HepG2 (cell line): ENCODE results near the gene PPFIA2. TPM values are rescaled to one million over a fixed set of nuclear protein-coding genes. Genes with fewer than 3 reads are reported as not detected.

Experiments used
- ATAC-seq: fragments of 200-7000 bp; cut with Tn5 transposase; 3 replicates; pipeline ENCODE4 v1.9.1; 2020; ENCODE audit warnings: mild to moderate bottlenecking, moderate library complexity
- BruUV-seq: library from RNA; stranded (reverse); fragments of 400-500 nt; replicated peaks from 2 replicates; lab custom pipeline; 2021; lab: Mats Ljungman, UMichigan
- CTCF ChIA-PET: fragments of 300-600 bp; formaldehyde crosslinking; extraction: SDS; loops from one replicate; lab custom pipeline; 2021; ENCODE audit warnings: low total read pairs, inconsistent platforms, low intra/inter-chr PET ratio; lab: Yijun Ruan, JAX
- POLR2A ChIA-PET: fragments of 350-600 bp; sonication (Branson Sonifier 250); formaldehyde crosslinking; loops from one replicate; lab custom pipeline; 2020; ENCODE audit warnings: antibody characterized with exemption, inconsistent platforms; lab: Yijun Ruan, JAX
- DNase-seq: peaks from one replicate; pipeline ENCODE4 v3.0.0-alpha.2; 2015; ENCODE audit warnings: low spot score
- FAIRE-seq: peaks from 3 replicates; lab custom pipeline; 2011; peaks lifted over from hg19 to GRCh38; lab: Jason Lieb, UNC
- H2AFZ ChIP-seq: one replicate; pipeline ENCODE4 v1.6.1; 2011; ENCODE audit warnings: low read length, inconsistent platforms
- H3K27ac ChIP-seq: fragments of 300-600 bp; 3 replicates; pipeline ENCODE4 v1.8.0; 2011; ENCODE audit warnings: mixed run types, mild to moderate bottlenecking, mixed read lengths, low read length, inconsistent platforms; ENCODE audit not compliant: insufficient read depth; ENCODE audit errors: extremely low read length
- H3K27me3 ChIP-seq, 2 experiments: fragments of 200-600 bp in 1 of 2; 2 replicates in 1 of 2; 3 replicates in 1 of 2; pipeline versions ENCODE4 v1.6.0 to v1.8.0; 2011; ENCODE audit warnings: low read length in 2 of 2, mild to moderate bottlenecking in 2 of 2, moderate library complexity in 2 of 2, inconsistent platforms in 1 of 2; ENCODE audit not compliant: insufficient read depth in 2 of 2, control insufficient read depth in 1 of 2
- H3K36me3 ChIP-seq, 2 experiments: fragments of 200-600 bp in 1 of 2; replicated peaks in 1 of 2; 2 replicates in 1 of 2; 3 replicates in 1 of 2; pipeline versions ENCODE4 v1.5.1 to v1.8.0; 2011; ENCODE audit warnings: low read length in 2 of 2, inconsistent platforms in 1 of 2; ENCODE audit not compliant: insufficient read depth in 2 of 2, control insufficient read depth in 1 of 2
- H3K4me1 ChIP-seq: 2 replicates; pipeline ENCODE4 v1.5.1; 2012; ENCODE audit warnings: low read length, inconsistent platforms; ENCODE audit not compliant: insufficient read depth
- H3K4me2 ChIP-seq: 2 replicates; pipeline ENCODE4 v1.6.0; 2011; ENCODE audit warnings: low read depth, low read length, inconsistent platforms
- H3K4me3 ChIP-seq, 3 experiments: fragments of 200-600 bp in 1 of 3; sonication (generic), shearing (Covaris generic) in 1 of 3; replicated peaks in 1 of 3; 2 replicates each; pipeline ENCODE4 v1.5.1; 2011 to 2016; ENCODE audit warnings: low read length in 3 of 3, inconsistent platforms in 2 of 3, low read depth in 2 of 3, mild to moderate bottlenecking in 2 of 3, control low read depth in 1 of 3, mixed read lengths in 1 of 3; ENCODE audit not compliant: insufficient read depth in 1 of 3
- H3K79me2 ChIP-seq: one replicate; pipeline ENCODE4 v1.6.1; 2011; ENCODE audit warnings: low read length, inconsistent platforms; ENCODE audit not compliant: insufficient read depth
- H3K9ac ChIP-seq: 2 replicates; pipeline ENCODE4 v1.6.0; 2011; ENCODE audit warnings: mild to moderate bottlenecking, low read depth, low read length, inconsistent platforms; ENCODE audit not compliant: insufficient read depth
- H3K9me3 ChIP-seq: 2 replicates; pipeline ENCODE4 v1.5.1; 2012; ENCODE audit warnings: mild to moderate bottlenecking, low read length
- H4K20me1 ChIP-seq: 2 replicates; pipeline ENCODE4 v1.6.0; 2011; ENCODE audit warnings: inconsistent platforms, mild to moderate bottlenecking, low read length, moderate library complexity; ENCODE audit not compliant: insufficient read depth
- ATF7-NPFF ChIP-seq: sonication (generic); formaldehyde crosslinking; IDR thresholded peaks from 2 replicates; pipeline ENCODE4 v1.8.1; 2023; ENCODE audit warnings: mild to moderate bottlenecking, low read depth, missing genetic modification reagents, moderate library complexity
- HDAC2 ChIP-seq: sonication (generic); formaldehyde crosslinking; IDR thresholded peaks from 2 replicates; pipeline ENCODE4 v1.4.0; 2020; ENCODE audit warnings: missing genetic modification reagents
- HMG20A ChIP-seq: IDR thresholded peaks from 2 replicates; pipeline ENCODE4 v1.6.1; 2016; ENCODE audit warnings: borderline replicate concordance
- HNRNPLL ChIP-seq: fragments of 200-400 bp; formaldehyde crosslinking; IDR thresholded peaks from 2 replicates; pipeline ENCODE4 v1.6.1; 2017; ENCODE audit warnings: mild to moderate bottlenecking, low read depth, low read length; ENCODE audit not compliant: poor library complexity, severe bottlenecking
- KDM1A ChIP-seq: IDR thresholded peaks from 2 replicates; pipeline ENCODE4 v1.6.1; 2016; ENCODE audit warnings: missing compliant biosample characterization
- KDM2A ChIP-seq: sonication (generic); formaldehyde crosslinking; IDR thresholded peaks from 2 replicates; pipeline ENCODE4 v1.4.0; 2020; ENCODE audit warnings: low read depth, missing genetic modification reagents, borderline replicate concordance
- PAF1 ChIP-seq: IDR thresholded peaks from 2 replicates; pipeline ENCODE4 v1.6.1; 2016; ENCODE audit warnings: missing genetic modification reagents, missing compliant biosample characterization
- ZNF263 ChIP-seq: sonication (generic); formaldehyde crosslinking; IDR thresholded peaks from 2 replicates; pipeline ENCODE4 v1.4.0; 2020; ENCODE audit warnings: missing genetic modification reagents
- ZNF883 ChIP-seq: sonication (generic); formaldehyde crosslinking; IDR thresholded peaks from 2 replicates; pipeline ENCODE4 v1.5.1; 2020; ENCODE audit warnings: mild to moderate bottlenecking, missing genetic modification reagents; ENCODE audit errors: not compliant biosample characterization
- WGBS: methylation state at CpG from one replicate; pipeline ENCODE4 v1.1.6; 2017; ENCODE audit warnings: low lambda C conversion rate; 5-methylcytosine and 5-hydroxymethylcytosine counted together
- in situ Hi-C: cut with HindIII; loops from 2 replicates; pipeline ENCODE4 v1.10.0; 2017; ENCODE audit warnings: low pct_unique_long_range_greater_than_20kb; ENCODE audit not compliant: extremely low pct_ligation_motif_present
- intact Hi-C: fragments of 100-400 bp; cut with micrococcal nuclease; formaldehyde crosslinking; loops from one replicate; pipeline ENCODE4 v1.10.0; 2022; ENCODE audit not compliant: unreplicated experiment
- polyA plus RNA-seq, 8 experiments: library from polyadenylated mRNA; depleted of rRNA in 3 of 8; stranded (reverse) in 7 of 8; unstranded in 1 of 8; fragments of >200 nt; fragmentation: Illumina TruSeq in 4 of 8; extraction: Trizol in 4 of 8; gene quantifications; 2 replicates each; pipeline versions ENCODE4 v1.2.1 to v1.2.3, GENCODE V29; 2011 to 2016; ENCODE audit warnings: low read depth in 4 of 8, missing spikeins in 1 of 8, mixed read lengths in 1 of 8; ENCODE audit not compliant: insufficient read depth in 1 of 8
- total RNA-seq, 5 experiments: library from RNA; depleted of rRNA; stranded (reverse); fragments of >200 nt; fragmentation: Illumina TruSeq; extraction: Trizol; gene quantifications; 2 replicates each; pipeline ENCODE4 v1.2.3, GENCODE V29; 2016; ENCODE audit warnings: low read depth in 1 of 5
- TF ChIP-seq, protein P1 (sequence below): sonication (generic); formaldehyde crosslinking; IDR thresholded peaks from 2 replicates; pipeline ENCODE4 v1.4.0; 2020; ENCODE audit warnings: mild to moderate bottlenecking, missing genetic modification reagents
- TF ChIP-seq, protein P2 (sequence below): sonication (generic); formaldehyde crosslinking; IDR thresholded peaks from 2 replicates; pipeline ENCODE4 v1.4.0; 2020; ENCODE audit warnings: missing genetic modification reagents, mild to moderate bottlenecking, borderline replicate concordance
- TF ChIP-seq, protein P3 (sequence below): sonication (generic); formaldehyde crosslinking; IDR thresholded peaks from 2 replicates; pipeline ENCODE4 v1.8.1; 2023; ENCODE audit warnings: missing genetic modification reagents, inconsistent platforms, borderline replicate concordance

The PPFIA2 gene
- total and polyA plus RNA-seq, 2 of the 13 experiments (the other 11 are each of a cell fraction or from before 2014, with no cell fraction given) = 0.05 TPM; not detected in 1

DNA sequence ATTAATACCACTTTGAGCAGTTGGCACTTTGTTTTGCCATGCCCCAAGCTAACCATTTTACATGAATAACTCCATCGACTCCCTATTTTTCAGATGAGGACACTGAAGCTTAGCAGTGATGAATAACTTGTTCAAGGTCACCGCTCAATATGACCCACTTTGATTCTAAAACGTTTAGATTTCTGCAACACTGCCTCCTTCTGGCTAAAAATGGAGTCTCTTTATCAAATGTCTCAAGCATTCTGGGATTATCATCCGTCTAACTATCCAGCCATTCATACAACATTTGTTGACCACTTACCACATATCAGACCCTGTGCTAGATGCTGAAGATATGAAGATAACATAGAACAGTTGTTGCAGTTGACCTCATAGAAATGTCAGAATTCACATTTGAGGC lies 298.0 kb downstream of the PPFIA2 start:
- WGBS = 15% methylated on average over 4 of the region's 4 CpGs
- in situ Hi-C loops (no loop called here), intact Hi-C loops (no loop called here)
- no peak for ATAC-seq
- TF ChIP-seq PAF1 (CRISPR knock-in tag) (no peak), HNRNPLL (no peak), KDM2A (CRISPR knock-in tag) (no peak), ZNF263 (CRISPR knock-in tag) (no peak), ATF7-NPFF (CRISPR knock-in tag) (no peak), ZNF883 (CRISPR knock-in tag) (no peak), KDM1A (no peak), HMG20A (no peak), HDAC2 (no peak)
- TF ChIP-seq, protein P1, sequence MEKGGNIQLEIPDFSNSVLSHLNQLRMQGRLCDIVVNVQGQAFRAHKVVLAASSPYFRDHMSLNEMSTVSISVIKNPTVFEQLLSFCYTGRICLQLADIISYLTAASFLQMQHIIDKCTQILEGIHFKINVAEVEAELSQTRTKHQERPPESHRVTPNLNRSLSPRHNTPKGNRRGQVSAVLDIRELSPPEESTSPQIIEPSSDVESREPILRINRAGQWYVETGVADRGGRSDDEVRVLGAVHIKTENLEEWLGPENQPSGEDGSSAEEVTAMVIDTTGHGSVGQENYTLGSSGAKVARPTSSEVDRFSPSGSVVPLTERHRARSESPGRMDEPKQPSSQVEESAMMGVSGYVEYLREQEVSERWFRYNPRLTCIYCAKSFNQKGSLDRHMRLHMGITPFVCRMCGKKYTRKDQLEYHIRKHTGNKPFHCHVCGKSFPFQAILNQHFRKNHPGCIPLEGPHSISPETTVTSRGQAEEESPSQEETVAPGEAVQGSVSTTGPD (CRISPR knock-in tag) = no peak
- TF ChIP-seq, protein P2, sequence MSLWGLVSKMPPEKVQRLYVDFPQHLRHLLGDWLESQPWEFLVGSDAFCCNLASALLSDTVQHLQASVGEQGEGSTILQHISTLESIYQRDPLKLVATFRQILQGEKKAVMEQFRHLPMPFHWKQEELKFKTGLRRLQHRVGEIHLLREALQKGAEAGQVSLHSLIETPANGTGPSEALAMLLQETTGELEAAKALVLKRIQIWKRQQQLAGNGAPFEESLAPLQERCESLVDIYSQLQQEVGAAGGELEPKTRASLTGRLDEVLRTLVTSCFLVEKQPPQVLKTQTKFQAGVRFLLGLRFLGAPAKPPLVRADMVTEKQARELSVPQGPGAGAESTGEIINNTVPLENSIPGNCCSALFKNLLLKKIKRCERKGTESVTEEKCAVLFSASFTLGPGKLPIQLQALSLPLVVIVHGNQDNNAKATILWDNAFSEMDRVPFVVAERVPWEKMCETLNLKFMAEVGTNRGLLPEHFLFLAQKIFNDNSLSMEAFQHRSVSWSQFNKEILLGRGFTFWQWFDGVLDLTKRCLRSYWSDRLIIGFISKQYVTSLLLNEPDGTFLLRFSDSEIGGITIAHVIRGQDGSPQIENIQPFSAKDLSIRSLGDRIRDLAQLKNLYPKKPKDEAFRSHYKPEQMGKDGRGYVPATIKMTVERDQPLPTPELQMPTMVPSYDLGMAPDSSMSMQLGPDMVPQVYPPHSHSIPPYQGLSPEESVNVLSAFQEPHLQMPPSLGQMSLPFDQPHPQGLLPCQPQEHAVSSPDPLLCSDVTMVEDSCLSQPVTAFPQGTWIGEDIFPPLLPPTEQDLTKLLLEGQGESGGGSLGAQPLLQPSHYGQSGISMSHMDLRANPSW (CRISPR knock-in tag) = no peak
- TF ChIP-seq, protein P3, sequence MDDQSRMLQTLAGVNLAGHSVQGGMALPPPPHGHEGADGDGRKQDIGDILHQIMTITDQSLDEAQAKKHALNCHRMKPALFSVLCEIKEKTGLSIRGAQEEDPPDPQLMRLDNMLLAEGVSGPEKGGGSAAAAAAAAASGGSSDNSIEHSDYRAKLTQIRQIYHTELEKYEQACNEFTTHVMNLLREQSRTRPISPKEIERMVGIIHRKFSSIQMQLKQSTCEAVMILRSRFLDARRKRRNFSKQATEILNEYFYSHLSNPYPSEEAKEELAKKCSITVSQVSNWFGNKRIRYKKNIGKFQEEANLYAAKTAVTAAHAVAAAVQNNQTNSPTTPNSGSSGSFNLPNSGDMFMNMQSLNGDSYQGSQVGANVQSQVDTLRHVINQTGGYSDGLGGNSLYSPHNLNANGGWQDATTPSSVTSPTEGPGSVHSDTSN (CRISPR knock-in tag) = no peak
- no TSS peak for BruUV-seq
- no peak for DNase-seq
- no peaks in the 10 kb centered on the region for H3K36me3 ChIP-seq
- FAIRE-seq = no peak
- H3K9ac ChIP-seq = no peak overlapping the region
- no peaks in the 10 kb centered on the region for H3K4me1 ChIP-seq
- no peak overlapping the region for H2AFZ ChIP-seq
- no peaks in the 10 kb centered on the region for H3K79me2 ChIP-seq
- no peaks in the 10 kb centered on the region for H3K9me3 ChIP-seq
- ChIA-PET POLR2A (no interaction called here), CTCF (no interaction called here)
- H4K20me1 ChIP-seq = no peaks in the 10 kb centered on the region
- H3K4me2 ChIP-seq = no peak overlapping the region
- no peak overlapping the region for H3K27ac ChIP-seq
- H3K27me3 ChIP-seq = no peaks in the 10 kb centered on the region
- H3K4me3 ChIP-seq = no peak overlapping the region
